HCT116 (cell line): ENCODE results near the gene ARID2. TPM values are rescaled to one million over a fixed set of nuclear protein-coding genes. Genes with fewer than 3 reads are reported as not detected.

Experiments
- ATAC-seq: fragments of 200-7000 bp; cut with Tn5 transposase; 2 replicates; pipeline ENCODE4 v1.9.1; 2020; ENCODE audit warnings: mild to moderate bottlenecking, moderate library complexity
- BruUV-seq: library from RNA; stranded (reverse); fragments of 400-500 nt; replicated peaks from 2 replicates; lab custom pipeline; 2021; lab: Mats Ljungman, UMichigan
- CTCF ChIA-PET: fragments of 300-600 bp; sonication (Branson Sonifier 250); formaldehyde crosslinking; loops from one replicate; lab custom pipeline; 2021; ENCODE audit warnings: antibody characterized with exemption; lab: Charles Lee
- POLR2A ChIA-PET: fragments of 300-600, 350-600 bp; sonication (Branson Sonifier 250); formaldehyde crosslinking; loops from one replicate; lab custom pipeline; 2021; ENCODE audit warnings: antibody characterized with exemption; lab: Charles Lee
- RAD21 ChIA-PET, 2 experiments: fragments of 300-600 bp; sonication (Branson Sonifier 250); formaldehyde crosslinking; loops; one replicate each; lab custom pipeline; 2023; ENCODE audit warnings: low total read pairs in 2 of 2; ENCODE audit not compliant: uncharacterized antibody in 2 of 2, unreplicated experiment in 2 of 2, low non-redundant PET in 1 of 2; lab: Charles Lee
- DNase-seq: peaks from one replicate; pipeline ENCODE4 v3.0.0-alpha.2; 2010; ENCODE audit warnings: low read depth, low spot score
- H2AFZ ChIP-seq: fragments of 200-600 bp; shearing (Covaris generic), sonication (generic); 2 replicates; pipeline ENCODE4 v1.6.1; 2017; ENCODE audit warnings: low read depth, mixed run types, mixed read lengths, antibody characterized with exemption, low read length; ENCODE audit not compliant: poor library complexity, severe bottlenecking
- H3K27ac ChIP-seq: 2 replicates; pipeline ENCODE4 v1.5.1; 2012; ENCODE audit warnings: low read depth, low read length
- H3K27me3 ChIP-seq: fragments of 200-600 bp; sonication (generic); 2 replicates; pipeline ENCODE4 v1.6.1; 2016; ENCODE audit warnings: mixed run types, low read length, mixed read lengths; ENCODE audit not compliant: insufficient read depth
- H3K36me3 ChIP-seq, 2 experiments: fragments of 200-500 bp in 1 of 2; fragments of 200-600 bp in 1 of 2; sonication (Bioruptor generic) in 1 of 2; sonication (generic) in 1 of 2; 2 replicates each; pipeline versions ENCODE4 v1.5.1 to v1.6.1; 2014 to 2016; ENCODE audit warnings: low read length in 2 of 2, inconsistent platforms in 1 of 2, mixed read lengths in 1 of 2, mixed run types in 1 of 2; ENCODE audit not compliant: insufficient read depth in 2 of 2, control insufficient read depth in 1 of 2
- H3K4me1 ChIP-seq, 2 experiments: fragments of 200-600 bp in 1 of 2; sonication (generic) in 1 of 2; 2 replicates each; pipeline versions ENCODE4 v1.5.1 to v1.6.1; 2012 to 2017; ENCODE audit warnings: low read length in 2 of 2, inconsistent platforms in 1 of 2, mild to moderate bottlenecking in 1 of 2, mixed read lengths in 1 of 2, mixed run types in 1 of 2, moderate library complexity in 1 of 2; ENCODE audit not compliant: insufficient read depth in 2 of 2, control insufficient read depth in 1 of 2
- H3K4me2 ChIP-seq: fragments of 200-600 bp; sonication (generic); 2 replicates; pipeline ENCODE4 v1.6.1; 2017; ENCODE audit warnings: mixed run types, low read length, mixed read lengths
- H3K4me3 ChIP-seq, 2 experiments: fragments of 200-600 bp in 1 of 2; sonication (generic) in 1 of 2; replicated peaks in 1 of 2; 2 replicates each; pipeline ENCODE4 v1.5.1; 2011 to 2016; ENCODE audit warnings: low read length in 2 of 2, control low read depth in 1 of 2, low read depth in 1 of 2, mild to moderate bottlenecking in 1 of 2, mixed read lengths in 1 of 2, mixed run types in 1 of 2
- H3K79me2 ChIP-seq: fragments of 200-600 bp; sonication (generic); 2 replicates; pipeline ENCODE4 v1.6.1; 2017; ENCODE audit warnings: mild to moderate bottlenecking, mixed run types, low read length, moderate library complexity, mixed read lengths; ENCODE audit not compliant: insufficient read depth
- H3K9ac ChIP-seq: fragments of 200-600 bp; sonication (generic); 2 replicates; pipeline ENCODE4 v1.6.1; 2016; ENCODE audit warnings: low read length, mixed read lengths
- H3K9me2 ChIP-seq: fragments of 200-600 bp; sonication (generic), shearing (Covaris generic); 2 replicates; pipeline ENCODE4 v1.6.1; 2017; ENCODE audit warnings: mixed run types, mild to moderate bottlenecking, moderate library complexity; ENCODE audit not compliant: insufficient read depth
- H3K9me3 ChIP-seq, 2 experiments: fragments of 200-500 bp in 1 of 2; fragments of 200-600 bp in 1 of 2; sonication (Bioruptor generic) in 1 of 2; sonication (generic) in 1 of 2; 2 replicates each; pipeline ENCODE4 v1.6.1; 2014 to 2017; ENCODE audit warnings: low read length in 2 of 2, mixed read lengths in 2 of 2, inconsistent platforms in 1 of 2, low read depth in 1 of 2, mild to moderate bottlenecking in 1 of 2, mixed run types in 1 of 2, moderate library complexity in 1 of 2; ENCODE audit not compliant: control insufficient read depth in 1 of 2, insufficient read depth in 1 of 2
- H4K20me1 ChIP-seq: fragments of 200-600 bp; sonication (generic), shearing (Covaris generic); 2 replicates; pipeline ENCODE4 v1.6.1; 2017; ENCODE audit warnings: mixed run types, mild to moderate bottlenecking, moderate library complexity; ENCODE audit not compliant: insufficient read depth
- ATF3 ChIP-seq: IDR thresholded peaks from 2 replicates; pipeline ENCODE4 v1.6.1; 2012
- CBX3 ChIP-seq: IDR thresholded peaks from 2 replicates; pipeline ENCODE4 v1.6.1; 2012; ENCODE audit warnings: low read depth
- CEBPB ChIP-seq: IDR thresholded peaks from 2 replicates; pipeline ENCODE4 v1.6.1; 2012; ENCODE audit warnings: low read depth
- CTCF ChIP-seq, 3 experiments: fragments of 200-600 bp in 1 of 3; sonication (generic) in 1 of 3; IDR thresholded peaks in 2 of 3; conservative IDR thresholded peaks in 1 of 3; 2 replicates each; pipeline ENCODE4 v1.5.1; 2012 to 2017; ENCODE audit warnings: low read depth in 2 of 3, low read length in 2 of 3, antibody characterized with exemption in 1 of 3, borderline replicate concordance in 1 of 3, control low read depth in 1 of 3, mild to moderate bottlenecking in 1 of 3, mixed read lengths in 1 of 3, mixed run types in 1 of 3, moderate library complexity in 1 of 3; ENCODE audit not compliant: insufficient read depth in 1 of 3
- EGR1 ChIP-seq: IDR thresholded peaks from 2 replicates; pipeline ENCODE4 v1.6.1; 2012; ENCODE audit warnings: low read depth
- ELF1 ChIP-seq: IDR thresholded peaks from 2 replicates; pipeline ENCODE4 v1.6.1; 2012; ENCODE audit warnings: low read depth, borderline replicate concordance
- EZH2 ChIP-seq: fragments of 200-600 bp; sonication (generic); IDR thresholded peaks from 2 replicates; pipeline ENCODE4 v1.6.1; 2017; ENCODE audit warnings: antibody characterized with exemption, mixed run types
- JUND ChIP-seq: IDR thresholded peaks from 2 replicates; pipeline ENCODE4 v1.6.1; 2012
- MAX ChIP-seq: IDR thresholded peaks from 2 replicates; pipeline ENCODE4 v1.6.1; 2012
- POLR2A ChIP-seq: IDR thresholded peaks from 2 replicates; pipeline ENCODE4 v1.7.0; 2011; ENCODE audit warnings: borderline replicate concordance; ENCODE audit not compliant: insufficient read depth, insufficient read length; ENCODE audit errors: extremely low read depth
- POLR2AphosphoS5 ChIP-seq: IDR thresholded peaks from 2 replicates; pipeline ENCODE4 v1.6.1; 2011; ENCODE audit warnings: mild to moderate bottlenecking, low read depth, low read length, moderate library complexity
- RAD21 ChIP-seq: IDR thresholded peaks from 2 replicates; pipeline ENCODE4 v1.6.1; 2012; ENCODE audit warnings: low read depth, mild to moderate bottlenecking
- REST ChIP-seq: IDR thresholded peaks from 2 replicates; pipeline ENCODE4 v1.6.1; 2012; ENCODE audit warnings: low read depth
- SIN3A ChIP-seq: IDR thresholded peaks from 2 replicates; pipeline ENCODE4 v1.6.1; 2012; ENCODE audit warnings: low read depth
- SP1 ChIP-seq: IDR thresholded peaks from 2 replicates; pipeline ENCODE4 v1.6.1; 2012; ENCODE audit warnings: low read depth
- SRF ChIP-seq: IDR thresholded peaks from 2 replicates; pipeline ENCODE4 v1.6.1; 2012; ENCODE audit warnings: low read depth
- TCF7L2 ChIP-seq: IDR thresholded peaks from 2 replicates; pipeline ENCODE4 v1.7.0; 2011; ENCODE audit warnings: borderline replicate concordance, inconsistent platforms; ENCODE audit not compliant: insufficient read depth, insufficient read length; ENCODE audit errors: extremely low read depth
- YY1 ChIP-seq: IDR thresholded peaks from 2 replicates; pipeline ENCODE4 v1.6.1; 2011; ENCODE audit warnings: low read length, low read depth, moderate library complexity, mild to moderate bottlenecking; ENCODE audit not compliant: insufficient replicate concordance; ENCODE audit errors: extremely low read depth
- ZFX ChIP-seq: fragments of 450-650 bp; IDR thresholded peaks from 2 replicates; pipeline ENCODE4 v1.6.1; 2017
- ZNF274 ChIP-seq: fragments of 200-500 bp; sonication (Bioruptor generic); IDR thresholded peaks from 2 replicates; pipeline ENCODE4 v1.6.1; 2014; ENCODE audit warnings: mild to moderate bottlenecking, low read depth, low read length, inconsistent platforms
- intact Hi-C: fragments of 100-400 bp; cut with micrococcal nuclease; formaldehyde crosslinking; loops from 2 replicates; pipeline ENCODE4 v1.10.0; 2022
- total RNA-seq: library from RNA; stranded (reverse); gene quantifications from one replicate; pipeline ENCODE4 v1.2.1, GENCODE V29; 2021; ENCODE audit not compliant: unreplicated experiment

The ARID2 gene
- total RNA-seq, 1 experiment from 2014 or later, result 30.5 TPM

GRCh38 chr12:45781080-45781479 lies 51.6 kb downstream of the ARID2 start:
- H3K9ac ChIP-seq, result no peak overlapping the region
- no peak overlapping the region for H3K27ac ChIP-seq
- intact Hi-C loops, result no loop called here
- ATAC-seq, result no peak
- H3K4me2 ChIP-seq, result no peak overlapping the region
- H2AFZ ChIP-seq, result no peak overlapping the region
- H3K36me3 ChIP-seq, result no peaks in the 10 kb centered on the region
- H3K4me3 ChIP-seq, result no peak overlapping the region
- BruUV-seq, result no TSS peak
- peaks cover 58% of the 10 kb centered on the region for H3K79me2 ChIP-seq
- no peaks in the 10 kb centered on the region for H3K27me3 ChIP-seq
- H4K20me1 ChIP-seq, result no peaks in the 10 kb centered on the region
- ChIA-PET CTCF (no interaction called here), POLR2A (no interaction called here), RAD21 (no interaction called here)
- H3K9me3 ChIP-seq, result no peaks in the 10 kb centered on the region
- H3K4me1 ChIP-seq, result no peaks in the 10 kb centered on the region
- no peaks in the 10 kb centered on the region for H3K9me2 ChIP-seq
- no peak for DNase-seq
- TF ChIP-seq POLR2A (no peak), EZH2 (no peak), ATF3 (no peak), CBX3 (no peak), ELF1 (no peak), SIN3A (no peak), CEBPB (no peak), POLR2AphosphoS5 (no peak), ZNF274 (no peak), YY1 (no peak), TCF7L2 (no peak), MAX (no peak), EGR1 (no peak), ZFX (no peak), CTCF (IDR thresholded peaks at IDR 0.05 in 2 of 3, conservative IDR thresholded peaks at IDR 0.05 in 1 of 3; ENCODE audit: borderline replicate concordance in 1 of 3, insufficient read depth in 1 of 3, low read depth in 2 of 3, low read length in 2 of 3) (no peak), SP1 (no peak), SRF (no peak), REST (no peak), JUND (no peak), RAD21 (no peak)
